A549 (cell line): ENCODE results near the gene SUGCT. TPM values are rescaled to one million over a fixed set of nuclear protein-coding genes. Genes with fewer than 3 reads are reported as not detected.

Experiments
- ATAC-seq, 2 experiments: fragments of 200-7000 bp in 1 of 2; fragments of >200 bp in 1 of 2; cut with Nextera tagmentation in 1 of 2; cut with Tn5 transposase in 1 of 2; 3 replicates each; pipeline versions ENCODE4 v1.8.0 to v1.9.1; 2018 to 2020; ENCODE audit warnings: mild to moderate bottlenecking in 1 of 2, moderate library complexity in 1 of 2
- CTCF ChIA-PET: fragments of 300-600 bp; sonication (Branson Sonifier 250); formaldehyde crosslinking; extraction: SDS; loops from one replicate; lab custom pipeline; 2021; ENCODE audit warnings: antibody characterized with exemption, inconsistent platforms; lab: Yijun Ruan, JAX
- POLR2A ChIA-PET: fragments of 350-600 bp; formaldehyde crosslinking; extraction: SDS; loops from one replicate; lab custom pipeline; 2021; ENCODE audit warnings: antibody characterized with exemption, inconsistent platforms; lab: Yijun Ruan, JAX
- DNase-seq, 2 experiments: peaks; one replicate each; pipeline versions ENCODE4 v3.0.0 to v3.0.0-alpha.2; 2011 to 2016; ENCODE audit warnings: low read depth in 1 of 2, low spot score in 1 of 2
- FAIRE-seq: peaks from 2 replicates; lab custom pipeline; 2011; peaks lifted over from hg19 to GRCh38; lab: Jason Lieb, UNC
- H3K27ac ChIP-seq, 2 experiments: fragments of >200 bp; sonication (Bioruptor Twin); formaldehyde crosslinking; 3 replicates each; pipeline ENCODE4 v1.5.1; 2016 to 2017
- H3K4me1 ChIP-seq: fragments of >200 bp; sonication (Bioruptor Twin); formaldehyde crosslinking; 3 replicates; pipeline ENCODE4 v1.6.1; 2016
- H3K4me2 ChIP-seq: fragments of >200 bp; sonication (Bioruptor Twin); formaldehyde crosslinking; 3 replicates; pipeline ENCODE4 v1.6.1; 2016
- H3K4me3 ChIP-seq: fragments of >200 bp; sonication (Bioruptor Twin); formaldehyde crosslinking; 3 replicates; pipeline ENCODE4 v1.5.1; 2016
- H3K9me3 ChIP-seq: fragments of >200 bp; sonication (Bioruptor Twin); formaldehyde crosslinking; 3 replicates; pipeline ENCODE4 v1.6.1; 2016
- CBX2 ChIP-seq: fragments of 200-600 bp; sonication (generic); IDR thresholded peaks from 2 replicates; pipeline ENCODE4 v1.6.1; 2016; ENCODE audit warnings: low read depth, mild to moderate bottlenecking, borderline replicate concordance
- CHD2 ChIP-seq: fragments of 150-350 bp; IDR thresholded peaks from 2 replicates; pipeline ENCODE4 v1.6.1; 2014; ENCODE audit warnings: low read length; ENCODE audit not compliant: partially characterized antibody
- CHD4 ChIP-seq: fragments of 200-600 bp; sonication (generic); IDR thresholded peaks from 2 replicates; pipeline ENCODE4 v1.6.1; 2016; ENCODE audit warnings: antibody characterized with exemption, mild to moderate bottlenecking, borderline replicate concordance
- EHMT2 ChIP-seq: fragments of 200-600 bp; sonication (generic); IDR thresholded peaks from 2 replicates; pipeline ENCODE4 v1.6.1; 2016; ENCODE audit warnings: antibody characterized with exemption, low read depth, mild to moderate bottlenecking, moderate library complexity
- ESRRA ChIP-seq: fragments of 150-350 bp; IDR thresholded peaks from 2 replicates; pipeline ENCODE4 v1.6.1; 2014; ENCODE audit warnings: mild to moderate bottlenecking, low read length, borderline replicate concordance
- FOSL2 ChIP-seq, 2 experiments: fragments of 450-650 bp in 1 of 2; fragments of >200 bp in 1 of 2; sonication (Bioruptor Twin) in 1 of 2; formaldehyde crosslinking; IDR thresholded peaks; 2 replicates each; pipeline versions ENCODE4 v1.5.0 to v1.6.1; 2016 to 2020; ENCODE audit warnings: mild to moderate bottlenecking in 1 of 2, moderate library complexity in 1 of 2
- HOXA7 ChIP-seq: fragments of 250-450 bp; sonication (Bioruptor Pico); IDR thresholded peaks from 2 replicates; pipeline ENCODE4 v1.5.0; 2020; ENCODE audit warnings: mild to moderate bottlenecking, moderate library complexity
- HOXB5 ChIP-seq: fragments of 250-450 bp; sonication (Bioruptor Pico); IDR thresholded peaks from 2 replicates; pipeline ENCODE4 v1.5.0; 2020; ENCODE audit warnings: mild to moderate bottlenecking, moderate library complexity
- KDM5A ChIP-seq: fragments of 200-600 bp; sonication (generic); IDR thresholded peaks from 2 replicates; pipeline ENCODE4 v1.6.1; 2016; ENCODE audit warnings: antibody characterized with exemption, mild to moderate bottlenecking
- MAFK ChIP-seq: fragments of 450-650 bp; IDR thresholded peaks from 2 replicates; pipeline ENCODE4 v1.6.1; 2014; ENCODE audit not compliant: partially characterized antibody
- NFE2L2 ChIP-seq: fragments of 150-350 bp; conservative IDR thresholded peaks from 2 replicates; pipeline ENCODE4 v1.6.1; 2014; ENCODE audit warnings: low read length
- NPAS2 ChIP-seq: fragments of 250-450 bp; sonication (Bioruptor Pico); IDR thresholded peaks from 2 replicates; pipeline ENCODE4 v1.8.0; 2022; ENCODE audit warnings: mild to moderate bottlenecking, moderate library complexity, borderline replicate concordance
- PHF8 ChIP-seq: fragments of 200-600 bp; sonication (generic); IDR thresholded peaks from 2 replicates; pipeline ENCODE4 v1.6.1; 2016; ENCODE audit warnings: low read depth, mild to moderate bottlenecking, antibody characterized with exemption, moderate library complexity, borderline replicate concordance
- RAD21 ChIP-seq, 2 experiments: fragments of >200 bp in 1 of 2; sonication (Bioruptor Twin) in 1 of 2; formaldehyde crosslinking in 1 of 2; IDR thresholded peaks in 1 of 2; conservative IDR thresholded peaks in 1 of 2; 2 replicates in 1 of 2; 3 replicates in 1 of 2; pipeline ENCODE4 v1.6.1; 2012 to 2018; ENCODE audit warnings: inconsistent platforms in 1 of 2
- RARB ChIP-seq: fragments of 250-450 bp; sonication (Bioruptor Pico); IDR thresholded peaks from 2 replicates; pipeline ENCODE4 v1.8.0; 2021; ENCODE audit warnings: mild to moderate bottlenecking, moderate library complexity
- RCOR1 ChIP-seq: fragments of 150-350 bp; IDR thresholded peaks from 2 replicates; pipeline ENCODE4 v1.6.1; 2014; ENCODE audit warnings: antibody characterized with exemption, low read length, low read depth
- RFX5 ChIP-seq: fragments of 450-650 bp; IDR thresholded peaks from 2 replicates; pipeline ENCODE4 v1.7.1; 2014; ENCODE audit warnings: antibody characterized with exemption, mild to moderate bottlenecking, moderate library complexity
- SMC3 ChIP-seq: fragments of >200 bp; sonication (Bioruptor Twin); formaldehyde crosslinking; IDR thresholded peaks from 3 replicates; pipeline ENCODE4 v1.6.1; 2018; ENCODE audit warnings: inconsistent platforms
- TFCP2L1 ChIP-seq: fragments of 250-450 bp; sonication (Bioruptor Pico); IDR thresholded peaks from 2 replicates; pipeline ENCODE4 v1.5.0; 2021; ENCODE audit warnings: mild to moderate bottlenecking
- TP53 ChIP-seq: fragments of 250-450 bp; sonication (Bioruptor Pico); IDR thresholded peaks from 2 replicates; pipeline ENCODE4 v1.5.0; 2021; ENCODE audit warnings: mild to moderate bottlenecking, moderate library complexity
- ZC3H11A ChIP-seq: fragments of 450-650 bp; IDR thresholded peaks from 2 replicates; pipeline ENCODE4 v1.6.1; 2014; ENCODE audit warnings: antibody characterized with exemption, mild to moderate bottlenecking
- ZNF302 ChIP-seq: fragments of 250-450 bp; sonication (Bioruptor Pico); IDR thresholded peaks from 2 replicates; pipeline ENCODE4 v1.9.0; 2021; ENCODE audit warnings: inconsistent platforms, mild to moderate bottlenecking, moderate library complexity
- ZSCAN20 ChIP-seq: fragments of 250-450 bp; sonication (Bioruptor Pico); IDR thresholded peaks from 2 replicates; pipeline ENCODE4 v1.8.0; 2022; ENCODE audit warnings: mild to moderate bottlenecking, moderate library complexity
- WGBS: methylation state at CpG from one replicate; pipeline ENCODE4 v1.1.6; 2017; ENCODE audit errors: missing lambda C conversion rate; 5-methylcytosine and 5-hydroxymethylcytosine counted together
- polyA plus RNA-seq, 4 experiments: library from polyadenylated mRNA; depleted of rRNA in 3 of 4; stranded (reverse); fragments of >200 nt; fragmentation: RNase III in 1 of 4; extraction: RNeasy Plus Mini Kit Qiagen cat#74134 plus additional on column Dnase treatment in 1 of 4; gene quantifications; 2 replicates in 3 of 4; 3 replicates in 1 of 4; pipeline ENCODE4 v1.2.3, GENCODE V29; 2011 to 2017
- TF ChIP-seq, protein P1 (sequence below): IDR thresholded peaks from 2 replicates; pipeline ENCODE4 v1.6.1; 2012
- TF ChIP-seq, protein P2 (sequence below): fragments of 150-350 bp; IDR thresholded peaks from 2 replicates; pipeline ENCODE4 v1.6.1; 2014; ENCODE audit warnings: low read depth, mild to moderate bottlenecking, low read length
- TF ChIP-seq, protein P3 (sequence below): IDR thresholded peaks from 2 replicates; pipeline ENCODE4 v1.6.1; 2012
- TF ChIP-seq, protein P4 (sequence below): fragments of 450-650 bp; IDR thresholded peaks from 2 replicates; pipeline ENCODE4 v1.6.1; 2014; ENCODE audit warnings: antibody characterized with exemption
- TF ChIP-seq, protein P5 (sequence below): fragments of >200 bp; sonication (Bioruptor Twin); formaldehyde crosslinking; IDR thresholded peaks from 3 replicates; pipeline ENCODE4 v1.6.1; 2016

SUGCT gene
- polyA plus RNA-seq, 2 of the 4 experiments (the other 2 are of a cell fraction): 1.4 to 1.6 TPM

DNA sequence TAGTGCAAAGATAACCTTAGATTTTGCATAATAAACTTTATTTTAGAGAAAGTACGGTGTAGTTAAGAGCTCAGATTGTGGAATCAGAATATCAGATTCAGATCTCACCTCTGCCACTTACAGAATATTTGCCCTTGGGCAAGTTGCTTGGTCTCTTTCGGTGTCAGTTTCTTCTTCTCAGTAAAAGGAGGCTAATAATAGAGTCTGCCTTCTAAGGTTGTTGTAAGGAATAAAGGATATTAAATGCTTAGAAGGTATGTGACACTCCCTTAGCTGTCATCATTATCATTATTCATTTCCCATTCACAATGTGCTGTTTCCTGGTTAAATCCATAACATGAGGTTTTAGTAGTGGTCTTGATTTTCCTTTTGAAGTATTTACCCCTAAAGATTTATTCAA, 42.6 kb upstream of the SUGCT start:
- Histone ChIP-seq H3K27ac (no peak overlapping the region), H3K4me2 (no peak overlapping the region), H3K4me1 (no peaks in the 10 kb centered on the region), H3K4me3 (no peak overlapping the region), H3K9me3 (no peaks in the 10 kb centered on the region)
- FAIRE-seq: peak; percentile 23
- CTCF ChIA-PET: no interaction called here
- WGBS: 93% methylated on average over 2 of the region's 2 CpGs
- no peak for DNase-seq
- ATAC-seq: no peak
- no peak for TF ChIP-seq RFX5
- no peak for TF ChIP-seq EHMT2
- TF ChIP-seq HOXB5 (CRISPR knock-in tag): no peak
- TF ChIP-seq CHD4: no peak
- no peak for TF ChIP-seq PHF8
- POLR2A ChIA-PET: no interaction called here

DNA sequence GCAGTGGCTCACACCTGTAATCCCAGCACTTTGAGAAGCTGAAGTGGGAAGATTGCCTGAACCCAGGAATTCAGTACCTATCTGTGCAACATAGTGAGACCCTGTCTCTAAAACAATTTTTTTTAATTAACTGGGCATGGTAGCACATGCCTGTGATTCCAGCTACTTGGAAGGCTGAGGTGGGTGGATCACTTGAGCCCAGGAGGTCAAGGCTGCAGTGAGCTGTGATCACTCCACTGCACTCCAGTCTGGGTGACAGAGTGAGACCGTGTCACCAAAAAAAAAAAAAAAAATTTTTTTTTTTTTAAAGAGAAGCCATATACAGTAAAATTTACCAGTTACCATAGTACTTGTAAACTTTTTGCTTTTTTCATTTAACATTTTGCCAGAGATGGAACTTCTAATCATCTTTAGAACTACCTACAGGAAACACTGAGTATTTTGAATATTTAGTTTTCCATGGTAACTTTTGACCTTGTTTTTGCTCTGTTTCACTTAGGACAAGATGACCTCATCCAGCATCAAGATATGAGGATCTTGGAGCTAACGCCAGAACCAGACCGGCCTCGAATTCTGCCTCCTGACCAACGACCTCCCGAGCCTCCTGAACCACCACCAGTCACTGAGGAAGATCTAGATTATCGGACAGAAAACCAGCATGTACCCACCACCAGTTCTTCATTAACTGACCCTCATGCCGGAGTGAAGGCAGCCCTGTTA, 41.0 kb upstream of the SUGCT start:
- TF ChIP-seq ZSCAN20 (CRISPR knock-in tag) (no peak), ESRRA (no peak), TP53 (CRISPR knock-in tag) (no peak), KDM5A (no peak), CHD4 (no peak), SMC3 (no peak), RARB (CRISPR knock-in tag) (no peak)
- TF ChIP-seq, protein P1, sequence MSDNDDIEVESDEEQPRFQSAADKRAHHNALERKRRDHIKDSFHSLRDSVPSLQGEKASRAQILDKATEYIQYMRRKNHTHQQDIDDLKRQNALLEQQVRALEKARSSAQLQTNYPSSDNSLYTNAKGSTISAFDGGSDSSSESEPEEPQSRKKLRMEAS: no peak
- TF ChIP-seq, protein P2, sequence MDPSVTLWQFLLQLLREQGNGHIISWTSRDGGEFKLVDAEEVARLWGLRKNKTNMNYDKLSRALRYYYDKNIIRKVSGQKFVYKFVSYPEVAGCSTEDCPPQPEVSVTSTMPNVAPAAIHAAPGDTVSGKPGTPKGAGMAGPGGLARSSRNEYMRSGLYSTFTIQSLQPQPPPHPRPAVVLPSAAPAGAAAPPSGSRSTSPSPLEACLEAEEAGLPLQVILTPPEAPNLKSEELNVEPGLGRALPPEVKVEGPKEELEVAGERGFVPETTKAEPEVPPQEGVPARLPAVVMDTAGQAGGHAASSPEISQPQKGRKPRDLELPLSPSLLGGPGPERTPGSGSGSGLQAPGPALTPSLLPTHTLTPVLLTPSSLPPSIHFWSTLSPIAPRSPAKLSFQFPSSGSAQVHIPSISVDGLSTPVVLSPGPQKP: no peak
- ATAC-seq: no peak

DNA sequence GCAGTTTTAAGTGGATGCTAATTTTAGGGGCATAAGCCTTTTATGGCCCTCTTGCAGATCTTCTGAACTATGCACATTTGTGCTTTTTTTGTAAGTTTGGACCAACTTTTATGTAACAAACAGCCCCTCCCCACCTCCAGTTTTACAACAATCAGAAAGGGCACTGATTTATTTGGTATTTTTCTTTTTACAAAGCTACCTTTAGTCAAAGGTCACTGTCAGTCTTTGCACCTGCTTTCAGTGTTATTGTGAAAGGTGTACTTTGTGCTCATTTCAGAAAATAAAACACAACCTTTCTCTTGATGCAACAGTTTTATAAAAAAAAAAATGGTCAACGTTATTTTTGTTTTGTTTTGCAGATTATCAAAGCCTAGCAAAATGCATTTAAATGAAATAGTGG, 39.6 kb upstream of the SUGCT start:
- no peaks in the 10 kb centered on the region for H3K4me1 ChIP-seq
- H3K27ac ChIP-seq: no peak overlapping the region
- no peak overlapping the region for H3K4me3 ChIP-seq
- H3K9me3 ChIP-seq: no peaks in the 10 kb centered on the region
- CTCF ChIA-PET: interaction anchor here (0.7 to 1.5 kb wide), 2 partner anchors 9 to 11 kb away, joined by 3 read pairs; no protein-coding TSS in a partner anchor
- H3K4me2 ChIP-seq: no peak overlapping the region
- 70% methylated on average over 1 of the region's 1 CpG for WGBS
- TF ChIP-seq, protein P2: no peak
- TF ChIP-seq ZC3H11A (no peak), NFE2L2 (no peak), ZNF302 (no peak), RAD21 (conservative IDR thresholded peaks at IDR 0.05 in 1 of 2, IDR thresholded peaks at IDR 0.05 in 1 of 2) (no peak), CBX2 (no peak), RCOR1 (no peak), TFCP2L1 (no peak), CHD2 (no peak), NPAS2 (CRISPR knock-in tag) (no peak), MAFK (no peak), FOSL2 (IDR thresholded peaks at IDR 0.05) (no peak), FOSL2 (CRISPR knock-in tag; IDR thresholded peaks at IDR 0.05) (no peak), HOXA7 (CRISPR knock-in tag) (no peak)
- TF ChIP-seq, protein P3, sequence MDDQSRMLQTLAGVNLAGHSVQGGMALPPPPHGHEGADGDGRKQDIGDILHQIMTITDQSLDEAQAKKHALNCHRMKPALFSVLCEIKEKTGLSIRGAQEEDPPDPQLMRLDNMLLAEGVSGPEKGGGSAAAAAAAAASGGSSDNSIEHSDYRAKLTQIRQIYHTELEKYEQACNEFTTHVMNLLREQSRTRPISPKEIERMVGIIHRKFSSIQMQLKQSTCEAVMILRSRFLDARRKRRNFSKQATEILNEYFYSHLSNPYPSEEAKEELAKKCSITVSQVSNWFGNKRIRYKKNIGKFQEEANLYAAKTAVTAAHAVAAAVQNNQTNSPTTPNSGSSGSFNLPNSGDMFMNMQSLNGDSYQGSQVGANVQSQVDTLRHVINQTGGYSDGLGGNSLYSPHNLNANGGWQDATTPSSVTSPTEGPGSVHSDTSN: no peak
- TF ChIP-seq, protein P1: no peak
- TF ChIP-seq, protein P4, sequence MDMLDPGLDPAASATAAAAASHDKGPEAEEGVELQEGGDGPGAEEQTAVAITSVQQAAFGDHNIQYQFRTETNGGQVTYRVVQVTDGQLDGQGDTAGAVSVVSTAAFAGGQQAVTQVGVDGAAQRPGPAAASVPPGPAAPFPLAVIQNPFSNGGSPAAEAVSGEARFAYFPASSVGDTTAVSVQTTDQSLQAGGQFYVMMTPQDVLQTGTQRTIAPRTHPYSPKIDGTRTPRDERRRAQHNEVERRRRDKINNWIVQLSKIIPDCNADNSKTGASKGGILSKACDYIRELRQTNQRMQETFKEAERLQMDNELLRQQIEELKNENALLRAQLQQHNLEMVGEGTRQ: no peak
- TF ChIP-seq, protein P5, sequence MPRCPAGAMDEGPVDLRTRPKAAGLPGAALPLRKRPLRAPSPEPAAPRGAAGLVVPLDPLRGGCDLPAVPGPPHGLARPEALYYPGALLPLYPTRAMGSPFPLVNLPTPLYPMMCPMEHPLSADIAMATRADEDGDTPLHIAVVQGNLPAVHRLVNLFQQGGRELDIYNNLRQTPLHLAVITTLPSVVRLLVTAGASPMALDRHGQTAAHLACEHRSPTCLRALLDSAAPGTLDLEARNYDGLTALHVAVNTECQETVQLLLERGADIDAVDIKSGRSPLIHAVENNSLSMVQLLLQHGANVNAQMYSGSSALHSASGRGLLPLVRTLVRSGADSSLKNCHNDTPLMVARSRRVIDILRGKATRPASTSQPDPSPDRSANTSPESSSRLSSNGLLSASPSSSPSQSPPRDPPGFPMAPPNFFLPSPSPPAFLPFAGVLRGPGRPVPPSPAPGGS: no peak
- TF ChIP-seq, all 56 proteins: peak for 0
- FAIRE-seq (no peak), DNase-seq (no peak), ATAC-seq (no peak)
- POLR2A ChIA-PET: no interaction called here

More for the DNA sequence above, 41.0 kb upstream of the SUGCT start:
- ChIA-PET POLR2A (no interaction called here), CTCF (interaction anchor here (0.7 to 1.0 kb wide), 2 partner anchors 22 to 28 kb away, joined by 3 to 4 read pairs; no protein-coding TSS in a partner anchor)
- Histone ChIP-seq H3K4me1 (no peaks in the 10 kb centered on the region), H3K9me3 (no peaks in the 10 kb centered on the region), H3K4me3 (no peak overlapping the region), H3K27ac (no peak overlapping the region), H3K4me2 (no peak overlapping the region)
- no peak for FAIRE-seq
- 94% methylated on average over 8 of the region's 8 CpGs for WGBS
- no peak for DNase-seq
